Testis (tissue), 2 donors: ENCODE measurements around the gene GNA12.

Experiments
- CTCF ChIP-seq, 3 experiments: fragments of 450-650 bp in 2 of 3; fragments of 200-600 bp in 1 of 3; sonication (generic) in 1 of 3; IDR thresholded peaks; one replicate each; pipeline ENCODE4 v1.5.1; 2016 to 2019; ENCODE audit warnings: antibody characterized with exemption in 3 of 3, mild to moderate bottlenecking in 2 of 3, moderate library complexity in 1 of 3
- POLR2A ChIP-seq: fragments of 450-650 bp; IDR thresholded peaks from one replicate; pipeline ENCODE4 v1.6.1; 2017; ENCODE audit warnings: antibody characterized with exemption, mild to moderate bottlenecking, moderate library complexity

- TF ChIP-seq CTCF (IDR thresholded peaks at IDR 0.05) (no peak), POLR2A (no peak)
These were observed 43.7 kb downstream of the GNA12 start for GRCh38 chr7:2800220-2800930.
